H9 (cell line): ENCODE results near the gene CADM1. TPM values are rescaled to one million over a fixed set of nuclear protein-coding genes. Genes with fewer than 3 reads are reported as not detected.

Experiments used
- DNase-seq: peaks from one replicate; pipeline ENCODE4 v3.0.0-alpha.2; 2017
- H2AFZ ChIP-seq: one replicate; pipeline ENCODE4 v1.6.1; 2013; ENCODE audit warnings: mild to moderate bottlenecking, low read length, control low read depth, moderate library complexity
- H2AK5ac ChIP-seq: 2 replicates; pipeline ENCODE4 v1.6.1; 2013; ENCODE audit warnings: low read length, control low read depth, mixed read lengths; ENCODE audit not compliant: insufficient read length
- H2BK120ac ChIP-seq: one replicate; pipeline ENCODE4 v1.6.1; 2013; ENCODE audit warnings: low read depth, mild to moderate bottlenecking, low read length, control low read depth, inconsistent platforms; ENCODE audit not compliant: poor library complexity, severe bottlenecking
- H2BK12ac ChIP-seq: 2 replicates; pipeline ENCODE4 v1.6.1; 2013; ENCODE audit warnings: low read length, control low read depth, mixed read lengths, low read depth; ENCODE audit not compliant: insufficient read length
- H2BK15ac ChIP-seq: 2 replicates; pipeline ENCODE4 v1.6.1; 2013; ENCODE audit warnings: low read depth, low read length, control low read depth
- H2BK20ac ChIP-seq: one replicate; pipeline ENCODE4 v1.6.1; 2013; ENCODE audit warnings: low read depth, mild to moderate bottlenecking, low read length, control low read depth, inconsistent platforms; ENCODE audit not compliant: poor library complexity, severe bottlenecking
- H2BK5ac ChIP-seq: 2 replicates; pipeline ENCODE4 v1.6.1; 2013; ENCODE audit warnings: low read length, control low read depth, mixed read lengths; ENCODE audit not compliant: insufficient read length
- H3K14ac ChIP-seq: 2 replicates; pipeline ENCODE4 v1.6.1; 2013; ENCODE audit warnings: low read length, control low read depth; ENCODE audit not compliant: insufficient read depth
- H3K18ac ChIP-seq: 2 replicates; pipeline ENCODE4 v1.6.1; 2013; ENCODE audit warnings: low read depth, mild to moderate bottlenecking, mixed read lengths, low read length, control low read depth; ENCODE audit not compliant: insufficient read length
- H3K23ac ChIP-seq: 2 replicates; pipeline ENCODE4 v1.6.1; 2013; ENCODE audit warnings: low read length, control low read depth, mixed read lengths, low read depth; ENCODE audit not compliant: insufficient read length
- H3K23me2 ChIP-seq: 2 replicates; pipeline ENCODE4 v1.6.1; 2013; ENCODE audit warnings: low read depth, mild to moderate bottlenecking, mixed read lengths, low read length, control low read depth; ENCODE audit not compliant: insufficient read length, poor library complexity, severe bottlenecking
- H3K27ac ChIP-seq: 2 replicates; pipeline ENCODE4 v1.5.1; 2013; ENCODE audit warnings: low read length, control low read depth, mixed read lengths, low read depth; ENCODE audit not compliant: insufficient read length
- H3K27me3 ChIP-seq: 2 replicates; pipeline ENCODE4 v1.6.1; 2013; ENCODE audit warnings: low read length, control low read depth, inconsistent platforms; ENCODE audit not compliant: insufficient read depth
- H3K4ac ChIP-seq: 2 replicates; pipeline ENCODE4 v1.6.1; 2013; ENCODE audit warnings: low read depth, mild to moderate bottlenecking, control low read depth, inconsistent platforms, low read length, moderate library complexity
- H3K4me1 ChIP-seq: 2 replicates; pipeline ENCODE4 v1.6.1; 2013; ENCODE audit warnings: low read length, control low read depth, inconsistent platforms; ENCODE audit not compliant: insufficient read depth
- H3K4me2 ChIP-seq: 2 replicates; pipeline ENCODE4 v1.6.1; 2013; ENCODE audit warnings: low read length, control low read depth, mixed read lengths; ENCODE audit not compliant: insufficient read length, insufficient read depth
- H3K56ac ChIP-seq: 2 replicates; pipeline ENCODE4 v1.6.1; 2013; ENCODE audit warnings: low read depth, mild to moderate bottlenecking, mixed read lengths, low read length, control low read depth; ENCODE audit not compliant: insufficient read length
- H3K79me1 ChIP-seq: 2 replicates; pipeline ENCODE4 v1.6.1; 2013; ENCODE audit warnings: low read depth, mild to moderate bottlenecking, moderate library complexity, low read length, control low read depth, inconsistent platforms; ENCODE audit not compliant: insufficient read depth, poor library complexity, severe bottlenecking
- H3K79me2 ChIP-seq: 2 replicates; pipeline ENCODE4 v1.6.1; 2013; ENCODE audit warnings: low read length, control low read depth, inconsistent platforms; ENCODE audit not compliant: insufficient read depth
- H3K9ac ChIP-seq: 2 replicates; pipeline ENCODE4 v1.6.1; 2013; ENCODE audit warnings: low read length, control low read depth, mixed read lengths; ENCODE audit not compliant: insufficient read length; ENCODE audit errors: extremely low read depth
- H3K9me3 ChIP-seq: one replicate; pipeline ENCODE4 v1.6.1; 2013; ENCODE audit warnings: low read depth, low read length, inconsistent platforms; ENCODE audit not compliant: control insufficient read depth
- H3T11ph ChIP-seq: one replicate; pipeline ENCODE4 v1.6.1; 2013; ENCODE audit warnings: mild to moderate bottlenecking, low read length, control low read depth, inconsistent platforms
- H4K20me1 ChIP-seq: one replicate; pipeline ENCODE4 v1.6.1; 2013; ENCODE audit not compliant: control insufficient read depth, insufficient read length, insufficient read depth
- H4K5ac ChIP-seq: 2 replicates; pipeline ENCODE4 v1.6.1; 2013; ENCODE audit warnings: low read depth, mild to moderate bottlenecking, mixed read lengths, low read length, control low read depth; ENCODE audit not compliant: insufficient read length
- H4K8ac ChIP-seq: replicated peaks from 2 replicates; pipeline ENCODE4 v1.6.1; 2013; ENCODE audit warnings: low read length, control low read depth, mixed read lengths, low read depth; ENCODE audit not compliant: insufficient read length
- H4K91ac ChIP-seq: 2 replicates; pipeline ENCODE4 v1.6.1; 2013; ENCODE audit warnings: low read depth, mild to moderate bottlenecking, moderate library complexity, mixed read lengths, low read length, control low read depth; ENCODE audit not compliant: insufficient read length
- H3K27ac Mint-ChIP-seq, 3 experiments: 2 replicates in 2 of 3; 3 replicates in 1 of 3; pipeline ENCODE4 v1.8.0; 2020 to 2021; ENCODE audit warnings: mixed read lengths in 3 of 3, mild to moderate bottlenecking in 1 of 3, moderate library complexity in 1 of 3
- H3K27me3 Mint-ChIP-seq: 2 replicates; pipeline ENCODE4 v1.8.0; 2021; ENCODE audit warnings: low read depth, mild to moderate bottlenecking, moderate library complexity, mixed read lengths
- H3K36me3 Mint-ChIP-seq, 3 experiments: 2 replicates in 2 of 3; 3 replicates in 1 of 3; pipeline ENCODE4 v1.8.0; 2020 to 2021; ENCODE audit warnings: low read depth in 3 of 3, mixed read lengths in 3 of 3; ENCODE audit not compliant: insufficient read depth in 1 of 3
- H3K4me1 Mint-ChIP-seq, 2 experiments: 2 replicates each; pipeline ENCODE4 v1.8.0; 2020; ENCODE audit warnings: mixed read lengths in 2 of 2
- H3K4me3 Mint-ChIP-seq, 2 experiments: 2 replicates in 1 of 2; 3 replicates in 1 of 2; pipeline ENCODE4 v1.8.0; 2020 to 2021; ENCODE audit warnings: mild to moderate bottlenecking in 2 of 2, mixed read lengths in 2 of 2, moderate library complexity in 1 of 2
- H3K9me3 Mint-ChIP-seq, 2 experiments: 2 replicates in 1 of 2; 3 replicates in 1 of 2; pipeline ENCODE4 v1.8.0; 2020; ENCODE audit warnings: mild to moderate bottlenecking in 2 of 2, mixed read lengths in 2 of 2, moderate library complexity in 1 of 2
- CTCF ChIP-seq: fragments of 200-600 bp; sonication (generic); conservative IDR thresholded peaks from 3 replicates; pipeline ENCODE4 v1.8.0; 2021; ENCODE audit warnings: antibody characterized with exemption, mild to moderate bottlenecking
- WGBS: extraction: QIAGEN DNeasy Blood & Tissue Kit; methylation state at CpG from one replicate; pipeline ENCODE4 v1.1.7; 2013; ENCODE audit warnings: missing lambda C conversion rate, low lambda C conversion rate, mixed read lengths; ENCODE audit not compliant: insufficient read length; ENCODE audit errors: extremely low coverage; 5-methylcytosine and 5-hydroxymethylcytosine counted together
- total RNA-seq: library from RNA; stranded (reverse); gene quantifications from 2 replicates; pipeline ENCODE4 v1.2.1, GENCODE V29; 2021

The CADM1 gene
- total RNA-seq, 1 experiment from 2014 or later, result 11.9 TPM

- H2BK120ac ChIP-seq, result no peak overlapping the region
- H3K79me2 ChIP-seq, result no peaks in the 10 kb centered on the region
- no peak overlapping the region for H4K5ac ChIP-seq
- H2BK15ac ChIP-seq, result no peak overlapping the region
- H4K91ac ChIP-seq, result no peak overlapping the region
- no peak overlapping the region for H3K14ac ChIP-seq
- no peaks in the 10 kb centered on the region; the same call in 1 of the 2 replicates for H3K4me1 ChIP-seq
- H2BK20ac ChIP-seq, result no peak overlapping the region
- no peak overlapping the region for H3K4me2 ChIP-seq
- no peak overlapping the region for H3K56ac ChIP-seq
- WGBS, result no CpG with 5 or more reads among the region's 5 CpGs
- DNase-seq, result no peak
- H2BK5ac ChIP-seq, result no peak overlapping the region
- H3K36me3 Mint-ChIP-seq, result no peaks in the 10 kb centered on the region
- H2AFZ ChIP-seq, result no peak overlapping the region
- H3K18ac ChIP-seq, result no peak overlapping the region
- no peak overlapping the region for H3K23ac ChIP-seq
- H3K4me3 Mint-ChIP-seq, result no peak overlapping the region
- no peak overlapping the region for H2BK12ac ChIP-seq
- H3T11ph ChIP-seq, result no peak overlapping the region
- no peaks in the 10 kb centered on the region for H3K9me3 ChIP-seq
- peaks cover 12% of the 10 kb centered on the region in 2 experiments for H3K4me1 Mint-ChIP-seq
- no peak for TF ChIP-seq CTCF
- H3K9ac ChIP-seq, result no peak overlapping the region
- no peaks in the 10 kb centered on the region for H3K27me3 ChIP-seq
- peaks cover 7% of the 10 kb centered on the region for H3K27me3 Mint-ChIP-seq
- no peak overlapping the region for H3K4ac ChIP-seq
- no peak overlapping the region for H3K27ac Mint-ChIP-seq
- no peak overlapping the region for H4K8ac ChIP-seq
- H3K27ac ChIP-seq, result no peak overlapping the region
- H2AK5ac ChIP-seq, result no peak overlapping the region
- no peaks in the 10 kb centered on the region for H3K79me1 ChIP-seq
- no peaks in the 10 kb centered on the region for H3K9me3 Mint-ChIP-seq
- H4K20me1 ChIP-seq, result no peaks in the 10 kb centered on the region
- H3K23me2 ChIP-seq, result no peaks in the 10 kb centered on the region
These were observed 360.2 kb downstream of the CADM1 start for GRCh38 chr11:115144014-115144413.
